Measurements from ENCODE around the gene FLRT2.

GRCh38 chr14:85542623-85543022, 12.7 kb downstream of the FLRT2 start:
- TF ChIP-seq, protein P1, sequence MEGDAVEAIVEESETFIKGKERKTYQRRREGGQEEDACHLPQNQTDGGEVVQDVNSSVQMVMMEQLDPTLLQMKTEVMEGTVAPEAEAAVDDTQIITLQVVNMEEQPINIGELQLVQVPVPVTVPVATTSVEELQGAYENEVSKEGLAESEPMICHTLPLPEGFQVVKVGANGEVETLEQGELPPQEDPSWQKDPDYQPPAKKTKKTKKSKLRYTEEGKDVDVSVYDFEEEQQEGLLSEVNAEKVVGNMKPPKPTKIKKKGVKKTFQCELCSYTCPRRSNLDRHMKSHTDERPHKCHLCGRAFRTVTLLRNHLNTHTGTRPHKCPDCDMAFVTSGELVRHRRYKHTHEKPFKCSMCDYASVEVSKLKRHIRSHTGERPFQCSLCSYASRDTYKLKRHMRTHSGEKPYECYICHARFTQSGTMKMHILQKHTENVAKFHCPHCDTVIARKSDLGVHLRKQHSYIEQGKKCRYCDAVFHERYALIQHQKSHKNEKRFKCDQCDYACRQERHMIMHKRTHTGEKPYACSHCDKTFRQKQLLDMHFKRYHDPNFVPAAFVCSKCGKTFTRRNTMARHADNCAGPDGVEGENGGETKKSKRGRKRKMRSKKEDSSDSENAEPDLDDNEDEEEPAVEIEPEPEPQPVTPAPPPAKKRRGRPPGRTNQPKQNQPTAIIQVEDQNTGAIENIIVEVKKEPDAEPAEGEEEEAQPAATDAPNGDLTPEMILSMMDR (IDR thresholded peaks at IDR 0.05) = no peak
- no peak for TF ChIP-seq POLR2A (IDR thresholded peaks at IDR 0.05)
